ENCODE measurements around the gene ADD1. TPM values are rescaled to one million over a fixed set of nuclear protein-coding genes. Genes with fewer than 3 reads are reported as not detected.
"Not testable (repeated sequence)": the region's sequence is repeated elsewhere in the genome, so short reads cannot be mapped to it uniquely, and the experiment has no call there.

Gene ADD1
- total RNA-seq, 1 donor from 2014 or later, result 161 TPM

DNA sequence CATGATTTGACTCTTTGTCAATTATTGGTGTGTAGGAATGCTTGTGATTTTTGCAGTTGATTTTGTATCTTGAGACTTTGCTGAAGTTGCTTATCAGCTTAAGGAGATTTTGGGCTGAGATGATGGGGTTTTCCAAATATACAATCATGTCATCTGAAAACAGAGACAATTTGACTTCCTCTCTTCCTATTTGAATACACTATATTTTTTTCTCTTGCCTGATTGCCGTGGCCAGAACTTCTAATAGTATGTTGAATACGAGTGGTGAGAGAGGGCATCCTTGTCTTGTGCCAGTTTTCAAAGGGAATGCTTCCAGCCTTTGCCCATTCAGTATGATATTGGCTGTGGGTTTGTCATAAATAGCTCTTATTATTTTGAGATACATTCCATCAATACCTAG is 74.7 kb downstream of the ADD1 start:
- DNase-seq (ENCODE audit: low read depth, low spot score), result not testable (repeated sequence)

DNA sequence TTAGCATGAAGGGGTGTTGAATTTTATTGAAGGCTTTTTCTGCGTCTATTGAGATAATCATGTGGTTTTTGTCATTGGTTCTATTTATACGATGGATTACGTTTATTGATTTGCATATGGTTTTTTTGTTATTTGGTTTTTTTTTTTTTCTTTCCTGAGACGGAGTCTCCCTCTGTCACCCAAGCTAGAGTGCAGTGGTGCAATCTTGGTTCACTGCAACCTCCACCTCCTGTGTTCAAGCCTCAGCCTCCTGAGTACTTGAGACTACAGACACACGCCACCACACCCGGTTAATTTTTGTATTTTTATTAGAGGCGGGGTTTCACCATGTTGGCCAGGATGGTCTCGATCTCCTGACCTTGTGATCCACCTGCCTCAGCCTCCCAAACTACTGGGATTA is 75.1 kb downstream of the ADD1 start:
- not testable (repeated sequence) for DNase-seq (ENCODE audit: low read depth, low spot score)

DNA sequence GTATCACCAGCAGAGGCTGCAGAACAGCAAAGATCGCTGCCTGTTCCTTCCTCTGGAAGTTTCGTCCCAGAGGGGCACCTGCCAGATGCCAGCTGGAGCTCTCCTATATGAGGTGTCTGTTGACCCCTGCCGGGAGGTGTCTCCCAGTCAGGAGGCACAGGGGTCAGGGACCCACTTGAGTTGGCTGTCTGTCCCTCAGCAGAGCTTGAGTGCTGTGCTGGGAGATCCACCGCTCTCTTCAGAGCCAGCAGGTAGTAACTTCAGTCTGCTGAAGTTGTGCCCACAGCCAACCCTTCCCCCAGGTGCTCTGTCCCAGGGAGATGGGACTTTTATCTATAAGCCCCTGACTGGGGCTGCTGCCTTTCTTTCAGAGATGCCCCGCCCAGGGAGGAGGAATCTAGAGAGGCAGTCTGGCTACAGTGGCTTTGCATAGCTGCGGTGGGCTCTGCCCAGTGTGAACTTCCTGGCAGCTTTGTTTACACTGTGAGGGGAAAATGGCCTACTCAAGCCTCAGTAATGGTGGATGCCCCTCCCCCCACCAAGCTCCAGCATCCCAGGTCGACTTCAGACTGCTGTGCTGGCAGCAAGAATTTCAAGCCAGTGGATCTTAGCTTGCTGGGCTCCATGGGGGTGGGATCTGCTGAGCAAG is 78.9 kb downstream of the ADD1 start:
- DNase-seq (ENCODE audit: low read depth, low spot score), result not testable (repeated sequence)

DNA sequence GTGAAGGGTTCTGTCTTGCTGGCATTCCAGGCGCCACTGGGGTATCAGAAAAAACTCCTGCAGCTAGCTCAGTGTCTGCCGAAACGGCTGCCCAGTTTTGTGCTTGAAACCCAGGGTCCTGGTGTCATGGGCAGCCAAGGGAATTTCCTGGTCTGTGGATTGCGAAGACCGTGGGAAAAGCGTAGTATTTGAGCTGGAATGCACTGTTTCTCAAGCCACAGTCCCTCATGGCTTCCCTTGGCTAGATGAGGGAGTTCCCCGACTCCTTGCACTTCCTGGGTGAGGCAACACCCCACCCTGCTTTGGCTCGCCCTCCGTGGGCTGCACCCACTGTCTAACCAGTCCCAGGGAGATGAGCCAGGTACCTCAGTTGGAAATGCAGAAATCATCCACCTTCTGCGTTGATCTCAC is 79.5 kb downstream of the ADD1 start:
- DNase-seq (ENCODE audit: low read depth, low spot score), result no peak

DNA sequence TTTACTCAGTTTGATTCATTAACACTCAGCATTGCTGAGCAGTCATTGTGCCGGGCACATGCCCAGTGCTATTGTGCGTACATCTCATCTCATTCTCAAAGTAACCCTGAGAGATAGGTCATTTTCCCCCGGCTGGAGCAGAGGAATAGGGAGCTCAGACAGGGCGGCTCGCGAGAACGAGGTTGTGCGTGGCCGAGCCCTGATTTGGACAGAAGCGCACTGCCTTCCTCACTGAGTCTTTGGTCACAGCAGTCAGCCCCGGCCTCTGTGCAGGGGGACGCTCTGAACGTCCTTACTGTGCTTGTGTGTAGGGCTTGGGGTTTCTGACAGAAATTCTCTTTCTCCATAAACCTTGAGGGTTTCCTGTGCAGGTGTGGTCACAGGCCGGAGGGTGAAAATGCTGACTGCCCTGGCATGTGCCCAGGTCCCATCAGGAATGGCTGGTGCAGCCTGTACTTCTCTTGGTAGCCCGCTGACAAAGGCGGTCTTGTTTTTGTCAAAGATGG is 80.1 kb downstream of the ADD1 start:
- no peak for DNase-seq (ENCODE audit: low read depth, low spot score)

DNA sequence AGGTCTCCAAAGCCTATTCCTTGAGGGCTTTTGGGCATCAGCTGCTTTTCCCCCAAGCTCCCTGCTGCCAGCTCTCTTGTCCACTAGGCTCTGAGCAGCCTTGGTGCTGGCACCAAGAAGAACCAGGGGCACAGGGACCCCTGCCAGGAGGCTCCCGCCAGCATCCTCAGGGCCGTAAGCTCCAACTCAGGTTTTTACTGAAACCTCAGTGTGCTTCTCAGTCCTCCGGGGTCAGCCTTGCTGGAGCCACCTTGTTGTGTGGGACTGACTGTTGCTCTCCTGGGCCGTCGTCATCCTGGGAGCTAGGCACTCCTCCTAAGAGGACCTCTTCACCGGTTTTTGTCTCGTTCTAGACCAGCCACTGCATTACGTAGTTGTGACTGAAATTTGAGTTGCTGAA is 80.6 kb downstream of the ADD1 start:
- no peak for DNase-seq (ENCODE audit: low read depth, low spot score)

DNA sequence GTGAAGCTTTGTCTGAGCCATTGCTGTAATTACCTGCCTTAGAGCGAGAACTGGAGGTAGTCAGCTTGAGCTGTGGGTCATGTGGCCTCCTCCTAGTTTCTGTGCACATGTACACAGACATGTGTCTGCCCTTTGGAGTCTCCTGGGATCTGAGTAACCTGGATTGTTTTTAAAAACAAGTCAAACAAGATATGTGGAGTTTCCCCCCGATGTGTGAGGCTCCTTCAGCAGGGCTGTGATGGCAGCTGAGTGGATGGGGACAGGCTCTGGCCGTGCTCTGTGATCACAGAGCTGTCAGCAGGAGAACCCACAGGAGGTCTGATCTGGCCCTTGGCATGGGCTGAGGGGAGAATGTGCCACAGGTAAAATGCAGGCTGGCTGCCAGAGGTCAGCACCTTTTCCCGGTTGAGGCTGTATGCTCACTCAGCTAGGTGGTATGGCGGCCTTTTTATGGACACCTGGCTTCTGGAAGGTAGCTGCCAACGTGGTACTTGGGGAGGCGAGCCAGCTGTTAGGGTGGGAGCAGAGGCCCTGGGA is 81.2 kb downstream of the ADD1 start:
- no peak for DNase-seq (ENCODE audit: low read depth, low spot score)

DNA sequence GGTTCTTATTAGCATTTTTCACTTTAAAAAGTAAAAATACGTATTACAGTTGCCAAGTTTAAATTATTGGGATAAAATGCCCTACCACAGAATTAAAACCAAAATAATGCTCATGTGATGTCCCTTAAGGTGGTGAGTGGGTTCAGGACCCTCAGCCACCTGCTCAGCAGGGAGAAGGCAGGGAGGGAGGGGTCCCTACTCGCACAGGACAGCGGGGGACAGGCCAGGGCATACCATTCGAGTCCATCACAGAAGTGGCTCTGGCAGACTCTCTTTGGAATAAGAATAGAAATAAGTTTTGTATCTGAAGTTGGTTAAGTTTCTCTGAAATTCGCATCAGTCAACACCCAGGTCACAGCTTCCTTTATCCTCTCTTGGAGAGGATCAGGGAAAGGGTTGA is 81.9 kb downstream of the ADD1 start:
- no peak for DNase-seq (ENCODE audit: low read depth, low spot score)

DNA sequence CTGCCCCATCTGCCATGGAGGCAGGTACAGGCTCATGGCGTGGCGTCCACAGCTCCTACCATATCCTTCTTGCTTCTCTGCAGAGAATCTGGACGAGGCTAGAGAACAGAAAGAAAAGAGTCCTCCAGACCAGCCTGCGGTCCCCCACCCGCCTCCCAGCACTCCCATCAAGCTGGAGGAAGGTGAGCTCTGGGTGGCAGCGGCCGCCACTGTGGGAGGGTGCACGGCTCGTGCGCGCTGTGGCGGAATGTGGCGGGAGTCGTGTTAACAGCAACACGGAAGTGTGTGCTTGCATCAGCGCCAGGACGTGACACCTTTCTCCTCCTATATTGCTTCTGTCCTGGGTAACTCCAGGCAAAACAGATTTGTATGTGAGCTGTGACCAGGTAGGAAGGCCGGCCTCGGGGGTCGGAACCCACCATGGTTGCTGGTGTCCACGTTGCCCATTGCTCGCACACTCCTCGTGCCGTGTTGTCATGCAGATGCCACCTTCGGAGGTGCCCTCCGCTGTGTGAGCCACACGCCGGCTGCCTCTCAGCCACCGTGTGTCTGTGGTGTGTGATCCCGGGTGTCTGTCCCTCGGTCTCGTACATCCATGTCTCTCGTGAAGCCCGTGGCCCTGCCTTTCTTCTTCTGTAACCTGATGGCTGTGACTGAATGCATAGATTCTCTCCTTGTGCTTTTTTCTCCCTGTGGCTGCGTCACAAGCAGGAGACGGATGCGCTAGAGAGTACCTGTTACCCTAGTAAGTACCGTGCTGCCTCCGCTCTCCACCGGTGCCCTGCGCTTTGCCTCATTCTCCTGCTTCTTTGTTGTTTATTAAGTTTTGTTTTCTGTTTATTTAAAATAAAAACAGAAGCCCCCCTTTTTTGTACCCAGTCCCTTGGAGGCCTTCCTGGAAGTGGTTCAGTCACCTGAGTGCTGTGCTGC is 82.6 kb downstream of the ADD1 start:
- DNase-seq (ENCODE audit: low read depth, low spot score), result no peak

DNA sequence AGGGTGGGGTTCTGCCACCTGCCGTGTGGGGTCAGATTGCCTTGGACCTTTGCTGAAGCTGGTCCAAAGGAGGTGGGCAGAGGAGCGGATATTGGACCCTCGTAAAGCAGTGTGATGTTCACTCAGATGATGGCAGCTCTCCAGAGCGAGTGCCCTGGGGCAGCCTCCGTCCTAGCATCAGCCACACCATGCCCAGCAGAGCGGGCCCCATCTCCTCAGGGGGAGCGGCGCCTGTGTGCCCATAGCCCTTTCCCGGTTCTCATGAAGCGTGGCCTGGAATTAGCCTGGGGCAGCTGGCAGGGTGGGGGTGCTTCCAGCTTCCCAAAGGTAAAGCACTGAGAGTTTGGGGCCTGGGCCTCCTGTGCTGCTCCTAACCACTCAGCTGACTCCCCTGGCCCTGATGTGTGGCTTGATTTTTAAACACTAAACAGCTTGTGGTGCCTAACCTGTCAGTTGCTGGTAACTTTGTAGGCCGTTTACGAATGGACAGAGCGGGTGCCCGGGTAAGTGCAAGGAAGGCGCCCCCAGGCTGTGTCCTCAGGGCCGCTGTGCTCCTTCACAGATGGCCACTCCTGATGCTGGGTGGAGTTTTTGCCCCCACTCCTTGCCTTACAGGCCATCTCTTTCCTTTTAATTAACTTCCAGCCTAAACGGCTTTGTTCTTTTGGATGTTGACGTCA is 83.5 kb downstream of the ADD1 start:
- no peak for DNase-seq (ENCODE audit: low read depth, low spot score)

DNA sequence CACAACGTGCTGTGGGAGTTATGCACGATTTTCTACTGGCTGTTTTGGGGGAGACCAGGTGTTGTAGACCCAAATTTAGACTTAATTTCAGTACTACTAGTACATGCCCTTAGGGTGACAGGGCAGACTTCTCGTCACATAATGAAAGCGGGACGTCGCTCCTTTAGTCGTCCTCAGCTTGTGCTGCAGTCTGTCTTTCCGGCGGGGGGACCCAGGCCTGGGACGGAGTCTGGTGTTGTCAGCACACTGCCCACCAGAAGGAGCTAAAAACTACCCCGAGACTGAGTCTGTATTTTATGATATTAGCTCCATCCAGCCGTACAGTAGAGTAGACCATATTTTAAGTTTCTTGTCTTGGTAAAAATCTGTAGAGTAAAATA is 84.0 kb downstream of the ADD1 start:
- DNase-seq (ENCODE audit: low read depth, low spot score), result no peak

DNA sequence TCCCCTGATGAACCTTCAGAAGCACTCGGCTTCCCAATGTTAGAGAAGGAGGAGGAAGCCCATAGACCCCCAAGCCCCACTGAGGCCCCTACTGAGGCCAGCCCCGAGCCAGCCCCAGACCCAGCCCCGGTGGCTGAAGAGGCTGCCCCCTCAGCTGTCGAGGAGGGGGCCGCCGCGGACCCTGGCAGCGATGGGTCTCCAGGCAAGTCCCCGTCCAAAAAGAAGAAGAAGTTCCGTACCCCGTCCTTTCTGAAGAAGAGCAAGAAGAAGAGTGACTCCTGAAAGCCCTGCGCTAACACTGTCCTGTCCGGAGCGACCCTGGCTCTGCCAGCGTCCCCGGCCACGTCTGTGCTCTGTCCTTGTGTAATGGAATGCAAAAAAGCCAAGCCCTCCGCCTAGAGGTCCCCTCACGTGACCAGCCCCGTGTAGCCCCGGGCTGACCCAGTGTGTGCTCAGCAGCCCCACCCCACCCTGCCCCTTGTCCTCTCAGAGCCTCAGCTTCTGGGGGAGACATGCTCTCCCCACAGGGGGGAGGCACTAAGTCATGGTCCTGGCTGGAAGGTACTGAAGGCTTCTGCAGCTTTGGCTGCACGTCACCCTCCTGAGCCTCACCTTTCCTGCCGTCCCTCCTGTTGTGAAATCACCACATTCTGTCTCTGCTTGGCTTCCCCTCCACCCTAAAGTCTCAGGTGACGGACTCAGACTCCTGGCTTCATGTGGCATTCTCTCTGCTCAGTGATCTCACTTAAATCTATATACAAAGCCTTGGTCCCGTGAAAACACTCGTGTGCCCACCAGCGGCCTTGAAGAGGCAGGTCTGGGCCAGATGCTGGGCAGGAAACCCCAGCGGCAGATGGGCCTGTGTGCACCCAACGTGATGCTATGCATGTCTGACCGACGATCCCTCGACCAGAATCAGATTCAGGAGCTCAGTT is 84.9 kb downstream of the ADD1 start:
- no peak for DNase-seq (ENCODE audit: low read depth, low spot score)

DNA sequence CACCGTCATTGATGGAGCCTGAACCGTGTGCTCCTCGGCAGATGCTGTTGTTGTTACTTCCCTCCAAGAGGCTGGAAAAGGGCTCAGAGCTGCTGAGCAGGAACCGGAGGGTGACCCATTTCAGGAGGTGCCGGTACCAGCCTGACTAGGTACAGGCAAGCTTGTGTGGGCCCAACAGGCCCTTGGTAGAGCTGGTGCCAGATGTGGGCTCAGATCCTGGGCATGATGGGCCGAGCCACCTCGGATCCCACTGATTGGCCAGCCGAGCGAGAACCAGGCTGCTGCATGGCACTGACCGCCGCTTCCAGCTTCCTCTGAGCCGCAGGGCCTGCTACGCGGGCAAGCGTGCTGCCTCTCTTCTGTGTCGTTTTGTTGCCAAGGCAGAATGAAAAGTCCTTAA is 85.8 kb downstream of the ADD1 start:
- no peak for DNase-seq (ENCODE audit: low read depth, low spot score)

DNA sequence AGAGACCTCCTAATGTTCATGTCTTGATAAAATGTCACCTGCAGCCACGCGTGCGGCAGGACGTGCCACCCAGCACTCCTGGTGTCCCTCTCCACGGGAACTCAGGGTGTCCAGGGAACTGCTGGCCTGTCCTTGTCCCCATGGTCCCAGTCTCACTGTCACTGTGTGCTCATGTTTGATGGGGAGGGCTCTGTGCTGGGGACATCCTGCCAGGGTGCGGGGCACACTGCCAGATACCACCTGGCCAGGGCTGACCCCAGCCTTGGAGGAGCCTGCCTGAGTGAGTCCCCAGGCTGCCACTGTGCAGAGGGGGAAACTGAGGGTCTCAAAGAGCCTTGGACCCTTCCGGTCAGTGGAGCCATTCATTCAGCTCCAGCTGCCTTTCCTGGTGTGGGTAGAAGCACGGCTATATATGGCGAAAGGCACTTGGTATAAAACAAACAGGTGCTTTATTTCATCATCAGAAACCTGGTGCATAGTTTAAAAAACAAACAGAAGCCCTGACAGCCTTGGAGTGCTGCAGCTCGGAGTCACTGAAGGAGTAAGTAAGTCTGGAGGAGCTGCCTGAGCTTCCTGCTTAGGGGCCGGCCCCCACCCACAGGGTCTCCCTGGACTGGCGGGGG is 86.6 kb downstream of the ADD1 start:
- DNase-seq (ENCODE audit: low read depth, low spot score), result no peak

DNA sequence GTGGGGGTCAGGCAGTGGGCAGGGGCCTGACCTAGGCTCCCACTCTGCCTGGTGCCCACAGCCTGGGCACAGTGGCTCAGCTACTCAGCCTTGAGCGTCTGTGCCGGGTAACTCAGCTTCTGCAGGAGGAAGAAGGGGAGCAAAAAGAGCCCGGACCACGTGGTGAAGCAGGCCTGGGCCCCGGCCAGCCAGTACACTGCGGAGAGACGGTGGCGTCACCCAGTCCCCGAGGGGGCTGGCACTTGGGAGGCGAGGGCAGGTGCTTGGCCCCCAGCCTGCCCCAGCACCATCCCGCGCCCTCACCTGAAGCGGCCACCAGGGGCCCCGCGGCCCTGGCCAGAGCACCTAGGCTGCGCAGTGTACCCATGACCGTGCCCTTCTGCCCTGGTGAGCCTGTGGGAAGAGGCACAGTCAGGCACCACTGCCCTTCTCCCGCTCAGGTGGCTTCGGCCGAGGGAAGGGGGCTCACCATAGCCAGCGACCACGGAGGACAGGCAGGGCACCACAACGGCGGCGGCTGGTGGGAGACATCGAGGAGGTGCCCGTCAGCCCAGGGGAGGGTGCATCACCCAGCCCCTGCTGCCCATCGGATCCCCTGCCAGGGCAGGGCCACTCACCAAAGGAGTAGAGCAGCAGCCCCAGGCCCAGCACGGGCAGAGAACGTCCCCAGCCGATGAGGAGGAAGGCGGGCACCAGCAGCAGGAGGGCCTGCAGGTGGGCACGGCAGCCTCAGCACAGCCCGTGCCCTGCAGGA is 87.3 kb downstream of the ADD1 start:
- DNase-seq (ENCODE audit: low read depth, low spot score), result no peak

DNA sequence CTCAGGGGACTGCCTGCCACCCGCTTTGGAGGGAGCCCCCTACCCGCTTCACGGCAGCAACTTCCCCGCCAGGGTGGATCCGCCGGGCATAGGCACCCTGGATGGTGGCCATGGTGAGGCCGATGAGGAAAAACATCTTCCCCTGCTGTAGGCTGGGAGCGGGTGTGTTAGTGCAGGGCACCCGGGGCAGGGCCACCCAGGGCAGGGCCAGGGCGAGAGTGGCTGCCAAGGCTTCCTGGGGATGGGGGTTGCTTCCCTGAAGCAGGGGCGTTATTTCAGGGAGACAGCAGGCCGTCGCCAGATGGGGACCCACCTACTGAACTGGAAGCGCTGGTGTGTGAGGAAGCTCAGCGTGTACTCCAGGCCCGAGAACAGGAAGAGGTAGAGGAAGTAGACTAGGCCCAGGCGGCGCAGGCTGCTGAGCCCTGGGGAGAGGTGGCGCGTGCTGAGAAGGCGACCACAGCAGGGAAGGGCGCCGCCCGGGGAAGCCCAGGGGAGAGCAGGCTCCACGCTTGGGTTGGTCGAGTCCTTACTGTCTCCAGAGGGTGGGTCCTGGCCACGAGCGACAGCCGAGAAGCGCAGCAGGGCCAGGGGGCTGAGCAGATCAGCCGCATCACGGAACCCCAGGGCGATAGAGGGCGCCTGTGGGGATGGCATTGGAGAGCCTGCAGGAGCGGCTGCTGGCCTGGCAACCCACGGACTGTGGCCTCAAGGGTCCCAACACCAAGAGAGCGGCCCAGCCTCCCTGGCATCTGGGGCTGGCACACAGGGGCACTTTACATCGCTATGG is 88.1 kb downstream of the ADD1 start:
- DNase-seq (ENCODE audit: low read depth, low spot score), result no peak

DNA sequence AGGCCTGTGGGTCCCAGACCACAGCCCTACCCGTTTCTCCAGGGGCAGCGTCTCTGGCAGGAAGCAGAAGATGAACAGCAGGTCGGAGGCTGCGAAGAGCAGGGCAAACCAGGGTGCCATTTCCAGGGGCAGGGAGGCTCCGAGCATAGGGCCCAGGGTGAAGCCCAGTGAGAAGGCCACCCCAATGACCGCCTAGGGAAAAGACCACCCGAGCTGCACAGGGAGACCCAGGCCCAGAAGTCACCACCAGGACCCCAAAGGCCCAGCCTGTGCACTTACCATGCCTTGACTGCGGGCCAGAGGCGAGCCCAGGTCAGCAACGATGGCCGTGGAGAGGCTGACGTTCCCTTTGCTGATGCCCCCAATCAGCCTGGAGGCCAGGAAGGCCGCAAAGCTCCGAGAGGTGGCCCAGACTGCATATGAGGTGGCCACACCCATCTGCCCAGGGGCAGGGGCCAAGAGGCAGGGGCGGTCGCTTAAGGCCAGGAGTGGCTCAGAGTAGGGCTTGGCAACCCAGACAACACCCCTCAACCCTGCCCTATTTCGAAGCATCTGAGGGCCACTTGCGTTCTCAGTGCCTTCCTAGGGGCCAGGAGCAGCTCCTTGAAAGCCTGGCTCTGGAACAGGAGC is 88.8 kb downstream of the ADD1 start:
- no peak for DNase-seq (ENCODE audit: low read depth, low spot score)

DNA sequence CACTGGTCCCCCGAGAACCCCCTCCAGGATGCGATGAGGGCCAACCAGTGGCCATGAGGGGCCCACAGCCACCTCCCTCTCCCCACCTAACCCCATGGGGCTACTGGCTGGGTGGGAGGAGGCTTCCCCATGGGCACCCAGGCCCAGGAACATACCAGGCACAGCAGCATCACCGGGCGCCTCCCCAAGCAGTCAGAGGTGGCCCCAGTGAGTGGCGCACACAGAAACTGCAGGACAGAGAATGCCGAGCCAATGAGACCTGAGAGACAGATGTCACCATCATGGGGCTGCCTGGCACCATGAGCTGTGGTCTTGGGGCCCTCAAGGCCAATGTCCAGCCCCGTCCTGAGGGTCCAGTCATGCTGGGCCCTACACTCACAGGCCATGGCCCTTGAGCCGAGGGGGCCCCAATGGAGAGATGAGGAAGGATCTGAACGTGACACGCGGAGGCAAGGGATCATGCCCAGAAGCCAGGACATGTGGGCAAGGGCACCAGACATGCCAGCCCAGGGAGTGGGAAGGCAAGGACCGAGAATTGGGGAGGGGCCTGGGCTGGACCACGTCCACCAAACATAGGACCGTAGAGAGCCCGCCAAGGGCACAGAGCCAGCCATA is 89.4 kb downstream of the ADD1 start:
- DNase-seq (ENCODE audit: low read depth, low spot score), result no peak
